HepG2 (cell line): ENCODE data around the gene NCKAP5L. TPM values are rescaled to one million over a fixed set of nuclear protein-coding genes. Genes with fewer than 3 reads are reported as not detected.

ENCODE experiments used
- CENPX ChIP-seq: sonication (generic); formaldehyde crosslinking; IDR thresholded peaks from 2 replicates; pipeline ENCODE4 v1.9.0; 2021; ENCODE audit warnings: mild to moderate bottlenecking, missing genetic modification reagents, moderate library complexity
- polyA plus RNA-seq, 8 experiments: library from polyadenylated mRNA; depleted of rRNA in 3 of 8; stranded (reverse) in 7 of 8; unstranded in 1 of 8; fragments of >200 nt; fragmentation: Illumina TruSeq in 4 of 8; extraction: Trizol in 4 of 8; gene quantifications; 2 replicates each; pipeline versions ENCODE4 v1.2.1 to v1.2.3, GENCODE V29; 2011 to 2016; ENCODE audit warnings: low read depth in 4 of 8, missing spikeins in 1 of 8, mixed read lengths in 1 of 8; ENCODE audit not compliant: insufficient read depth in 1 of 8
- total RNA-seq, 5 experiments: library from RNA; depleted of rRNA; stranded (reverse); fragments of >200 nt; fragmentation: Illumina TruSeq; extraction: Trizol; gene quantifications; 2 replicates each; pipeline ENCODE4 v1.2.3, GENCODE V29; 2016; ENCODE audit warnings: low read depth in 1 of 5
- TF ChIP-seq, protein P1 (sequence below): sonication (generic); formaldehyde crosslinking; IDR thresholded peaks from 2 replicates; pipeline ENCODE4 v1.4.0; 2020; ENCODE audit warnings: missing genetic modification reagents
- TF ChIP-seq, protein P2 (sequence below): sonication (generic); formaldehyde crosslinking; IDR thresholded peaks from 2 replicates; pipeline ENCODE4 v1.4.0; 2020; ENCODE audit warnings: mild to moderate bottlenecking, missing genetic modification reagents
- TF ChIP-seq, protein P3 (sequence below): IDR thresholded peaks from 2 replicates; pipeline ENCODE4 v1.6.1; 2016; ENCODE audit warnings: missing genetic modification reagents, missing compliant biosample characterization
- TF ChIP-seq, protein P4 (sequence below): sonication (generic); formaldehyde crosslinking; IDR thresholded peaks from 2 replicates; pipeline ENCODE4 v1.4.0; 2020; ENCODE audit warnings: mild to moderate bottlenecking, low read depth, missing genetic modification reagents
- TF ChIP-seq, protein P5 (sequence below): IDR thresholded peaks from 2 replicates; pipeline ENCODE4 v1.6.1; 2016; ENCODE audit warnings: low read depth

NCKAP5L gene
- total and polyA plus RNA-seq, 2 of the 13 experiments (the other 11 are each of a cell fraction or from before 2014, with no cell fraction given) = 4.1 to 9.0 TPM

DNA sequence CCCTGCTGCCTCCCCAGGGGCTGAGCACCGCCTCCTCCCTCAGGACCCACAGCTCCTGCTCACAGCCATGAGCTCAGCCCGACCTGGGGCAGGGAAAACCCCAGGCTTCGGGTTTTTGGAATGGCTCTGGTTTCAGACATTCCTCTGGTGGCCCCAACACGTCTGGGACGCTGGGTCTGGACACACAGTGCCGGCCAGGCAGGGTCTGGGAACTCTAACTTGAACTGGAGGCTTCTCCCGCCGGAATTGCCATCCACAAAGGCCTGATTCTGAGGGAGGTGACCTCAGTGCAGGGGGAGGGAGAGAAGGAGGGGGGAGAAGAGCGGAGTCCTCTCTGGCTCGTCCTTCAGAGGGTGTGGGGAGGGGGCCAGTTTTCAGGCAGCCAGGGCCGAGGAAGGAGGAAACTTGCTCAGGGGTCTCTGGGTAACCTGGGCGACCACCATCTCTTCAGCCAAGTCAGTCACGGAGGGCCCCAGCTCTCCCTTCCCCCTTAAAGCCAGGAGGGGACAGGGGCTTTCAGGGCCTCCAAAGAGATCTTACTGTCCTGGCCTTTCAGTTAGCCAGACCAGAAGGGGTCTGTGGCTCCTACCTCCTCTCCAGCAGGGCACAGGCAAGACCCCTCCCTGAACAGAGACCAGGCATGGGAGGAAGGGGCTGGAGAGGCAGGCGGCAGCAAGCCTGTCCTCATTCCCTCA is 19.4 kb downstream of the NCKAP5L start (continued):
- TF ChIP-seq, protein P1, sequence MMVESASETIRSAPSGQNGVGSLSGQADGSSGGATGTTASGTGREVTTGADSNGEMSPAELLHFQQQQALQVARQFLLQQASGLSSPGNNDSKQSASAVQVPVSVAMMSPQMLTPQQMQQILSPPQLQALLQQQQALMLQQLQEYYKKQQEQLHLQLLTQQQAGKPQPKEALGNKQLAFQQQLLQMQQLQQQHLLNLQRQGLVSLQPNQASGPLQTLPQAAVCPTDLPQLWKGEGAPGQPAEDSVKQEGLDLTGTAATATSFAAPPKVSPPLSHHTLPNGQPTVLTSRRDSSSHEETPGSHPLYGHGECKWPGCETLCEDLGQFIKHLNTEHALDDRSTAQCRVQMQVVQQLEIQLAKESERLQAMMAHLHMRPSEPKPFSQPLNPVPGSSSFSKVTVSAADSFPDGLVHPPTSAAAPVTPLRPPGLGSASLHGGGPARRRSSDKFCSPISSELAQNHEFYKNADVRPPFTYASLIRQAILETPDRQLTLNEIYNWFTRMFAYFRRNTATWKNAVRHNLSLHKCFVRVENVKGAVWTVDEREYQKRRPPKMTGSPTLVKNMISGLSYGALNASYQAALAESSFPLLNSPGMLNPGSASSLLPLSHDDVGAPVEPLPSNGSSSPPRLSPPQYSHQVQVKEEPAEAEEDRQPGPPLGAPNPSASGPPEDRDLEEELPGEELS (CRISPR knock-in tag) = no peak
- TF ChIP-seq, protein P2, sequence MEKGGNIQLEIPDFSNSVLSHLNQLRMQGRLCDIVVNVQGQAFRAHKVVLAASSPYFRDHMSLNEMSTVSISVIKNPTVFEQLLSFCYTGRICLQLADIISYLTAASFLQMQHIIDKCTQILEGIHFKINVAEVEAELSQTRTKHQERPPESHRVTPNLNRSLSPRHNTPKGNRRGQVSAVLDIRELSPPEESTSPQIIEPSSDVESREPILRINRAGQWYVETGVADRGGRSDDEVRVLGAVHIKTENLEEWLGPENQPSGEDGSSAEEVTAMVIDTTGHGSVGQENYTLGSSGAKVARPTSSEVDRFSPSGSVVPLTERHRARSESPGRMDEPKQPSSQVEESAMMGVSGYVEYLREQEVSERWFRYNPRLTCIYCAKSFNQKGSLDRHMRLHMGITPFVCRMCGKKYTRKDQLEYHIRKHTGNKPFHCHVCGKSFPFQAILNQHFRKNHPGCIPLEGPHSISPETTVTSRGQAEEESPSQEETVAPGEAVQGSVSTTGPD (CRISPR knock-in tag) = no peak
- TF ChIP-seq, protein P3, sequence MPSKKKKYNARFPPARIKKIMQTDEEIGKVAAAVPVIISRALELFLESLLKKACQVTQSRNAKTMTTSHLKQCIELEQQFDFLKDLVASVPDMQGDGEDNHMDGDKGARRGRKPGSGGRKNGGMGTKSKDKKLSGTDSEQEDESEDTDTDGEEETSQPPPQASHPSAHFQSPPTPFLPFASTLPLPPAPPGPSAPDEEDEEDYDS (CRISPR knock-in tag) = no peak
- TF ChIP-seq, protein P4, sequence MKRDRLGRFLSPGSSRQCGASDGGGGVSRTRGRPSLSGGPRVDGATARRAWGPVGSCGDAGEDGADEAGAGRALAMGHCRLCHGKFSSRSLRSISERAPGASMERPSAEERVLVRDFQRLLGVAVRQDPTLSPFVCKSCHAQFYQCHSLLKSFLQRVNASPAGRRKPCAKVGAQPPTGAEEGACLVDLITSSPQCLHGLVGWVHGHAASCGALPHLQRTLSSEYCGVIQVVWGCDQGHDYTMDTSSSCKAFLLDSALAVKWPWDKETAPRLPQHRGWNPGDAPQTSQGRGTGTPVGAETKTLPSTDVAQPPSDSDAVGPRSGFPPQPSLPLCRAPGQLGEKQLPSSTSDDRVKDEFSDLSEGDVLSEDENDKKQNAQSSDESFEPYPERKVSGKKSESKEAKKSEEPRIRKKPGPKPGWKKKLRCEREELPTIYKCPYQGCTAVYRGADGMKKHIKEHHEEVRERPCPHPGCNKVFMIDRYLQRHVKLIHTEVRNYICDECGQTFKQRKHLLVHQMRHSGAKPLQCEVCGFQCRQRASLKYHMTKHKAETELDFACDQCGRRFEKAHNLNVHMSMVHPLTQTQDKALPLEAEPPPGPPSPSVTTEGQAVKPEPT (CRISPR knock-in tag) = no peak
- TF ChIP-seq, protein P5, sequence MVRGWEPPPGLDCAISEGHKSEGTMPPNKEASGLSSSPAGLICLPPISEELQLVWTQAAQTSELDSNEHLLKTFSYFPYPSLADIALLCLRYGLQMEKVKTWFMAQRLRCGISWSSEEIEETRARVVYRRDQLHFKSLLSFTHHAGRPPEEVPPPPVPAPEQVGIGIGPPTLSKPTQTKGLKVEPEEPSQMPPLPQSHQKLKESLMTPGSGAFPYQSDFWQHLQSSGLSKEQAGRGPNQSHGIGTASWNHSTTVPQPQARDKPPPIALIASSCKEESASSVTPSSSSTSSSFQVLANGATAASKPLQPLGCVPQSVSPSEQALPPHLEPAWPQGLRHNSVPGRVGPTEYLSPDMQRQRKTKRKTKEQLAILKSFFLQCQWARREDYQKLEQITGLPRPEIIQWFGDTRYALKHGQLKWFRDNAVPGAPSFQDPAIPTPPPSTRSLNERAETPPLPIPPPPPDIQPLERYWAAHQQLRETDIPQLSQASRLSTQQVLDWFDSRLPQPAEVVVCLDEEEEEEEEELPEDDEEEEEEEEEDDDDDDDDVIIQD (CRISPR knock-in tag) = no peak
- TF ChIP-seq CENPX (CRISPR knock-in tag) = no peak
- TF ChIP-seq, all 625 proteins: peak for 0
